ENCODE measurements around the gene ZNF787. TPM values are rescaled to one million over a fixed set of nuclear protein-coding genes. Genes with fewer than 3 reads are reported as not detected.
A peak's percentile ranks its signal among the peaks of the same experiment; 100 is the strongest.
"Not testable (repeated sequence)": the region's sequence is repeated elsewhere in the genome, so short reads cannot be mapped to it uniquely, and the experiment has no call there.

ZNF787 gene
- total and polyA plus RNA-seq, 2 of the 13 experiments (the other 11 are each of a cell fraction or from before 2014, with no cell fraction given) = 15.1 to 42.8 TPM

DNA sequence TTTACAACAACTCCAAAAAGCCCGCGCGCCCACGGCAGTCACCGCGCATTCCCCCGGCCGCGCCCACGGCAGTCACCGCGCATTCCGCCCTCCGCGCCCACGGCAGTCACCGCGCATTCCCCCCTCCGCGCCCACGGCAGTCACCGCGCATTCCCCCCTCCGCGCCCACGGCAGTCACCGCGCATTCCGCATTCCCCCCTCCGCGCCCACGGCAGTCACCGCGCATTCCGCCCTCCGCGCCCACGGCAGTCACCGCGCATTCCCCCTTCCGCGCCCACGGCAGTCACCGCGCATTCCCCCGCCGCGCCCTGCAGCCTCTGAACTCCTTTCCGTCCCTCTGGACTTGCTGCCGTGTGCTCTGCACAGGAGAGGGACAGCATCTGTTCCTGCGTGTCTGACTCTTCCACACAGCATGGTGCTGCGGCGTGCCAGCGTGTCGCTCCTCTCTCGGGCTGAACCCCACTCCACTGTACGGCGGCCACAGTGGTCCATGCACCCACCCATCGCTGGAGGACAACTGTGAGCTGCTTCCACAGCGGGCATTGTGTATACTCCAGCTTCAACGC is 15.2 kb downstream of the ZNF787 start:
- H4K20me1 ChIP-seq (ENCODE audit: insufficient read depth, low read length) = peaks cover 72% of the 10 kb centered on the region
- H3K4me1 ChIP-seq (ENCODE audit: insufficient read depth, low read length) = peaks cover 51% of the 10 kb centered on the region
- TF ChIP-seq, protein P1, sequence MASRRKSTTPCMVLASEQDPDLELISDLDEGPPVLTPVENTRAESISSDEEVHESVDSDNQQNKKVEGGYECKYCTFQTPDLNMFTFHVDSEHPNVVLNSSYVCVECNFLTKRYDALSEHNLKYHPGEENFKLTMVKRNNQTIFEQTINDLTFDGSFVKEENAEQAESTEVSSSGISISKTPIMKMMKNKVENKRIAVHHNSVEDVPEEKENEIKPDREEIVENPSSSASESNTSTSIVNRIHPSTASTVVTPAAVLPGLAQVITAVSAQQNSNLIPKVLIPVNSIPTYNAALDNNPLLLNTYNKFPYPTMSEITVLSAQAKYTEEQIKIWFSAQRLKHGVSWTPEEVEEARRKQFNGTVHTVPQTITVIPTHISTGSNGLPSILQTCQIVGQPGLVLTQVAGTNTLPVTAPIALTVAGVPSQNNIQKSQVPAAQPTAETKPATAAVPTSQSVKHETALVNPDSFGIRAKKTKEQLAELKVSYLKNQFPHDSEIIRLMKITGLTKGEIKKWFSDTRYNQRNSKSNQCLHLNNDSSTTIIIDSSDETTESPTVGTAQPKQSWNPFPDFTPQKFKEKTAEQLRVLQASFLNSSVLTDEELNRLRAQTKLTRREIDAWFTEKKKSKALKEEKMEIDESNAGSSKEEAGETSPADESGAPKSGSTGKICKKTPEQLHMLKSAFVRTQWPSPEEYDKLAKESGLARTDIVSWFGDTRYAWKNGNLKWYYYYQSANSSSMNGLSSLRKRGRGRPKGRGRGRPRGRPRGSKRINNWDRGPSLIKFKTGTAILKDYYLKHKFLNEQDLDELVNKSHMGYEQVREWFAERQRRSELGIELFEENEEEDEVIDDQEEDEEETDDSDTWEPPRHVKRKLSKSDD (CRISPR knock-in tag; IDR thresholded peaks at IDR 0.05; ENCODE audit: low read depth) = 0 out of 2 replicates have a peak, but pooled peaks have one; percentile 19
- TF ChIP-seq AGO2 (optimal IDR thresholded peaks at IDR 0.05; ENCODE audit: low read depth, low read length) = peak; percentile 80
- H3K9ac ChIP-seq (ENCODE audit: insufficient read depth, low read depth, low read length); H2AFZ ChIP-seq (ENCODE audit: low read length); BruUV-seq (replicated peaks); DNase-seq (ENCODE audit: low spot score); in situ Hi-C loops (cut with HindIII; ENCODE audit: extremely low pct_ligation_motif_present, low pct_unique_long_range_greater_than_20kb); ATAC-seq; FAIRE-seq; H3K27me3 ChIP-seq (ENCODE audit: control insufficient read depth in 1 of 2, insufficient read depth in 2 of 2, low read length in 2 of 2); H3K9me3 ChIP-seq (ENCODE audit: low read length): not testable (repeated sequence)
- H3K79me2 ChIP-seq (ENCODE audit: insufficient read depth, low read length) = peaks cover 79% of the 10 kb centered on the region
- intact Hi-C loops (cut with micrococcal nuclease; ENCODE audit: unreplicated experiment) = loop anchor here (1.0 to 2.0 kb wide), 3 partner anchors 13 to 66 kb away; no protein-coding TSS in a partner anchor
- H3K4me3 ChIP-seq (replicated peaks in 1 of 3; ENCODE audit: insufficient read depth in 1 of 3, low read depth in 2 of 3, low read length in 3 of 3) = peak overlapping the region in 1 of 3 experiments; percentile 25; a peak in 1 of 6 replicates
- H3K27ac ChIP-seq (ENCODE audit: extremely low read length, insufficient read depth, low read length) = peak overlapping the region; percentile 53
- WGBS (ENCODE audit: low lambda C conversion rate) = 97% methylated on average over 61 of the region's 61 CpGs
- H3K4me2 ChIP-seq (ENCODE audit: low read depth, low read length) = peak overlapping the region; percentile 33; the same call in 1 of the 2 replicates
- ChIA-PET CTCF (ENCODE audit: low intra/inter-chr PET ratio, low total read pairs) (interaction anchor here (0.7 to 1.4 kb wide), 5 partner anchors 15 to 147 kb away, joined by 3 to 23 read pairs (median 4); partner anchors contain the start of gene ZNF787), POLR2A (interaction anchor here (1.9 kb wide), 1 partner anchor 37 kb away, joined by 14 read pairs; no protein-coding TSS in a partner anchor)
- H3K36me3 ChIP-seq (replicated peaks in 1 of 2; ENCODE audit: control insufficient read depth in 1 of 2, insufficient read depth in 2 of 2, low read length in 2 of 2) = peaks cover 19 to 36% of the 10 kb centered on the region in 2 experiments

Data from HepG2 (cell line).